ENCODE data around the gene GTF3C5.
A peak's percentile ranks its signal among the peaks of the same experiment; 100 is the strongest.

Gene GTF3C5

GRCh38 chr9:133045132-133045531 is 14.3 kb downstream of the GTF3C5 start:
- TF ChIP-seq CTCF (conservative IDR thresholded peaks at IDR 0.05; ENCODE audit: control insufficient read depth, insufficient read depth, low read depth, low read length): no peak
- no peak overlapping the region for H3K4me3 ChIP-seq (ENCODE audit: control insufficient read depth, low read depth, low read length)
- DNase-seq (ENCODE audit: low read depth): no peak

GRCh38 chr9:133046196-133046899 is 15.6 kb downstream of the GTF3C5 start:
- H3K4me3 ChIP-seq (ENCODE audit: control insufficient read depth, low read depth, low read length): no peak overlapping the region
- no peak for TF ChIP-seq CTCF (conservative IDR thresholded peaks at IDR 0.05; ENCODE audit: control insufficient read depth, insufficient read depth, low read depth, low read length)
- no peak for DNase-seq (ENCODE audit: low read depth)

- no peak overlapping the region for H3K4me3 ChIP-seq (ENCODE audit: control insufficient read depth, low read depth, low read length)
- TF ChIP-seq CTCF (conservative IDR thresholded peaks at IDR 0.05; ENCODE audit: control insufficient read depth, insufficient read depth, low read depth, low read length): no peak
Measured at GRCh38 chr9:133046900-133047295, 16.1 kb downstream of the GTF3C5 start.

GRCh38 chr9:133048595-133048994 is 17.8 kb downstream of the GTF3C5 start:
- peak; percentile 37 for TF ChIP-seq CTCF (conservative IDR thresholded peaks at IDR 0.05; ENCODE audit: control insufficient read depth, insufficient read depth, low read depth, low read length)
- DNase-seq (ENCODE audit: low read depth): peak; percentile 19
- H3K4me3 ChIP-seq (ENCODE audit: control insufficient read depth, low read depth, low read length): no peak overlapping the region

More at GRCh38 chr9:133046900-133047295, 16.1 kb downstream of the GTF3C5 start:
- no peak for DNase-seq (ENCODE audit: low read depth)

GRCh38 chr9:133049043-133049442 is 18.2 kb downstream of the GTF3C5 start:
- no peak overlapping the region for H3K4me3 ChIP-seq (ENCODE audit: control insufficient read depth, low read depth, low read length)
- no peak for TF ChIP-seq CTCF (conservative IDR thresholded peaks at IDR 0.05; ENCODE audit: control insufficient read depth, insufficient read depth, low read depth, low read length)
- DNase-seq (ENCODE audit: low read depth): no peak

- no peak overlapping the region for H3K4me3 ChIP-seq (ENCODE audit: control insufficient read depth, low read depth, low read length)
- no peak for TF ChIP-seq CTCF (conservative IDR thresholded peaks at IDR 0.05; ENCODE audit: control insufficient read depth, insufficient read depth, low read depth, low read length)
- peak; percentile 33 for DNase-seq (ENCODE audit: low read depth)
Measured at GRCh38 chr9:133050142-133050541, 19.3 kb downstream of the GTF3C5 start.
